GM12865 (cell line): ENCODE data around the gene KRT84.

Source experiments
- DNase-seq: peaks from one replicate; pipeline ENCODE4 v3.0.0; 2010; ENCODE audit warnings: low read depth
- H3K4me3 ChIP-seq: 2 replicates; pipeline ENCODE4 v1.5.1; 2011; ENCODE audit warnings: mild to moderate bottlenecking, low read depth, low read length, control low read depth
- TF ChIP-seq, protein P1 (sequence below): IDR thresholded peaks from 2 replicates; pipeline ENCODE4 v1.5.1; 2011; ENCODE audit warnings: low read length, control low read depth, low read depth, inconsistent platforms; ENCODE audit not compliant: insufficient read depth; ENCODE audit errors: missing control alignments

Gene KRT84

DNA sequence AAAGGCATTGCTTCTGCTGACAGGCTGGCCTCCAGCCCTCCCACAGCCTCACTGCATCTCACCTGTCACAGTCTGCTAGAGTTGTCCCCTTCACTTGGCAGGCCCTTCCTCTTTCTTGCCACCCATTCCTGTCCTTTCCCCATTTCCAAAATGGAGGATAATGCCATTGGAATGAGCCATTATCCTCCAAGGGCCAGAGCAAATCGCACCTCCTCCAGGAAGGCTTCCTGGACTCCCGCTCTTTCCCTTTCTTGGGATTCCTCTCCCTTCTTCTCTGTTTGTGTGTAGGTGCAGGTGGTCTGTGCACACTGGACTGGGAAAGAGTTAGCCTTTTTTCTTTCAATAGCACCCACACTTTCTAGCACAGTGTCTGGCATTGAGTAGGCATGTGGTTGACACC is 16.9 kb upstream of the KRT84 start:
- TF ChIP-seq, protein P1, sequence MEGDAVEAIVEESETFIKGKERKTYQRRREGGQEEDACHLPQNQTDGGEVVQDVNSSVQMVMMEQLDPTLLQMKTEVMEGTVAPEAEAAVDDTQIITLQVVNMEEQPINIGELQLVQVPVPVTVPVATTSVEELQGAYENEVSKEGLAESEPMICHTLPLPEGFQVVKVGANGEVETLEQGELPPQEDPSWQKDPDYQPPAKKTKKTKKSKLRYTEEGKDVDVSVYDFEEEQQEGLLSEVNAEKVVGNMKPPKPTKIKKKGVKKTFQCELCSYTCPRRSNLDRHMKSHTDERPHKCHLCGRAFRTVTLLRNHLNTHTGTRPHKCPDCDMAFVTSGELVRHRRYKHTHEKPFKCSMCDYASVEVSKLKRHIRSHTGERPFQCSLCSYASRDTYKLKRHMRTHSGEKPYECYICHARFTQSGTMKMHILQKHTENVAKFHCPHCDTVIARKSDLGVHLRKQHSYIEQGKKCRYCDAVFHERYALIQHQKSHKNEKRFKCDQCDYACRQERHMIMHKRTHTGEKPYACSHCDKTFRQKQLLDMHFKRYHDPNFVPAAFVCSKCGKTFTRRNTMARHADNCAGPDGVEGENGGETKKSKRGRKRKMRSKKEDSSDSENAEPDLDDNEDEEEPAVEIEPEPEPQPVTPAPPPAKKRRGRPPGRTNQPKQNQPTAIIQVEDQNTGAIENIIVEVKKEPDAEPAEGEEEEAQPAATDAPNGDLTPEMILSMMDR: no peak
- no peak for DNase-seq
- H3K4me3 ChIP-seq: no peak overlapping the region

DNA sequence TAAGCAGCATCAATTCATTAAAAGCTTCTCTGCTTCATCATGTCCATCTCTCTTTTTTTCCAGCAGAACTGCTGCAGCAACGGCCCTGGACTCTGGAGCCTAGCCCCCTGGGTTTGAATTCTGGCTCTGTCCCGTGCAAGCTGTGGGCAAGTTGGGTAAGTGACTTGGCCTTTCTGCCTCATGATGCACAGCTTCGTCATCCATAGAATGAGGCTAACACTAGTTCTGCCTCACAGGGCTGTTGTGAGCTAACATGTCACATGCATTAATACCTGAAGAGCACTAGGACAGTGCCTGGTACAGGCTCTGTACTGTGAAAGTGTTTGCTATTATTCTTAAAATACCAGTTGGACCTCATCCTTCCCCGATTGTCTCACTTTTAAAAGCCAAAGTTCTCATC is 16.5 kb upstream of the KRT84 start:
- H3K4me3 ChIP-seq: no peak overlapping the region
- no peak for DNase-seq
- TF ChIP-seq, protein P1: no peak

DNA sequence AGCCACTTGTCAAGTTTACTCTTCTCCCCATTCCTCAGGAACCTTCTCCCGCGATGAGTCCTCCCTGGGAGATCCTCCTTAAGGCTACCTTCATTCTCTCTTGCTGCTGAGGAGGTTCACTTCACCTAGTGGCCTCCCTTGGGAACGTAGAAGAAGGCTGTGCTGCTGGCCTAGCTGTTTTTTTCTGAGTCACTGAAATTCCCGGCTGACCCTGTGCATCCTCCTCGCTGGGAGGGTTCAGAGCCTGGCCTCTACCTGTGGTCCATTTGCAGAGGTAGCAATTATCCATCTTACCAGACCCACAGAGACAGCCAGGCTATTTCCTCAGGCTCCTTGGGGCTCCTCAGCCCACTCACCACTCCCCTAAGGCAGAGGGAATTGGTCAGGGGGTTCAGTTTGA is 16.1 kb upstream of the KRT84 start:
- DNase-seq: no peak
- TF ChIP-seq, protein P1: no peak

GRCh38 chr12:52400906-52401305 is 15.5 kb upstream of the KRT84 start:
- TF ChIP-seq, protein P1: no peak
- no peak for DNase-seq
- no peak overlapping the region for H3K4me3 ChIP-seq

More for the DNA sequence above, 16.1 kb upstream of the KRT84 start:
- no peak overlapping the region for H3K4me3 ChIP-seq

GRCh38 chr12:52399756-52400155 is 14.3 kb upstream of the KRT84 start:
- no peak overlapping the region for H3K4me3 ChIP-seq
- TF ChIP-seq, protein P1: no peak
- no peak for DNase-seq

GRCh38 chr12:52398176-52398575 is 12.7 kb upstream of the KRT84 start:
- TF ChIP-seq, protein P1: no peak
- no peak for DNase-seq
- H3K4me3 ChIP-seq: no peak overlapping the region

DNA sequence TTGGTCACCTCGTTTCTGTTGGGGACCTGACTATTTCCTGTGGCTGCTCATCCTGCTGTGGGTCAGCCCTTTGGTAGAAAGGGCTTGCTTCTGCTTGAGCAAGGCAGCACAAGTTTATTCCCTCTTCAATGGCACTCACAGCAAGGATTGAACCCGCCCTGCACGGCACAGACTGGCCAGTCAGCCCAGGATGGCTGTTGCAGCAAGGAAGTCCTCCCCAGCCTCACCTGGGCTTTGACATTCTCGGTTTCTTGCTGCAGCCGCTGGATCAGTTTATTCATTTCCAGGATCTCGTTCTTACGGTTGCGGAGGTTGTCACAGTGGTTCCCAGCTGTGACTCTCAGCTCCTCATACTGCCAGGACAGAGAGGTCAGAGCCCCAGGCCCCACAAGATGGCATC is 11.2 kb upstream of the KRT84 start:
- no peak for DNase-seq
- TF ChIP-seq, protein P1: no peak
- H3K4me3 ChIP-seq: no peak overlapping the region
